ENCODE data around the gene NCS1. TPM values are rescaled to one million over a fixed set of nuclear protein-coding genes. Genes with fewer than 3 reads are reported as not detected.

The NCS1 gene
- total and polyA plus RNA-seq, 9 of the 15 experiments (the other 6 are each of a cell fraction or from before 2014, with no cell fraction given), result 0.28 to 27.0 (median 9.6) TPM

GRCh38 chr9:130150779-130151382, 21.3 kb upstream of the NCS1 start (continued):
- TF ChIP-seq ZFP91 (CRISPR knock-in tag; IDR thresholded peaks at IDR 0.05) (no peak), ARID4B (CRISPR knock-in tag; IDR thresholded peaks at IDR 0.05) (no peak), FOXP1 (CRISPR knock-in tag; IDR thresholded peaks at IDR 0.05) (no peak), EWSR1 (IDR thresholded peaks at IDR 0.05; ENCODE audit: borderline replicate concordance, low read depth, partially characterized antibody) (no peak), PRMT5 (CRISPR knock-in tag; IDR thresholded peaks at IDR 0.05) (no peak), BCOR (IDR thresholded peaks at IDR 0.05) (0 out of 2 replicates have a peak, but pooled peaks have one; percentile 7), SAFB2 (IDR thresholded peaks at IDR 0.05; ENCODE audit: borderline replicate concordance, low read depth, low read length, severe bottlenecking) (no peak), KDM4B (IDR thresholded peaks at IDR 0.05; ENCODE audit: borderline replicate concordance in 2 of 2, low read depth in 1 of 2) (no peak), ZNF830 (CRISPR knock-in tag; IDR thresholded peaks at IDR 0.05) (no peak), ZNF445 (CRISPR knock-in tag; IDR thresholded peaks at IDR 0.05; ENCODE audit: low read depth) (peak; percentile 90), ZNF224 (CRISPR knock-in tag; IDR thresholded peaks at IDR 0.05) (no peak), FOXO4 (CRISPR knock-in tag; IDR thresholded peaks at IDR 0.05) (peak; percentile 95), SP1 (CRISPR knock-in tag; IDR thresholded peaks at IDR 0.05) (no peak), NCOA2 (IDR thresholded peaks at IDR 0.05; ENCODE audit: partially characterized antibody in 2 of 2) (no peak), TEAD4 (IDR thresholded peaks at IDR 0.05; ENCODE audit: low read length) (peak; percentile 69), TEAD4 (CRISPR knock-in tag; IDR thresholded peaks at IDR 0.05; ENCODE audit: borderline replicate concordance) (no peak), ZNF311 (CRISPR knock-in tag; IDR thresholded peaks at IDR 0.05) (peak; percentile 97), CBX5 (IDR thresholded peaks at IDR 0.05; ENCODE audit: borderline replicate concordance, low read depth) (no peak), SAFB (IDR thresholded peaks at IDR 0.05; ENCODE audit: borderline replicate concordance, low read depth, low read length) (no peak), ELF1 (tag; IDR thresholded peaks at IDR 0.05) (no peak)

Data from K562 (cell line).